NCI-H2029 treated with DMSO at 0.1 percent for 48 hours (cell line): ENCODE results near the gene DDX54.

Experiments
- DNase-seq: peaks from one replicate; lab custom pipeline; 2025; lab: John Stamatoyannopoulos, UW

DDX54 gene

GRCh38 chr12:113116875-113117274 lies 68.4 kb downstream of the DDX54 start:
- no peak for DNase-seq

GRCh38 chr12:113115455-113116126 lies 69.7 kb downstream of the DDX54 start:
- no peak for DNase-seq

DNA sequence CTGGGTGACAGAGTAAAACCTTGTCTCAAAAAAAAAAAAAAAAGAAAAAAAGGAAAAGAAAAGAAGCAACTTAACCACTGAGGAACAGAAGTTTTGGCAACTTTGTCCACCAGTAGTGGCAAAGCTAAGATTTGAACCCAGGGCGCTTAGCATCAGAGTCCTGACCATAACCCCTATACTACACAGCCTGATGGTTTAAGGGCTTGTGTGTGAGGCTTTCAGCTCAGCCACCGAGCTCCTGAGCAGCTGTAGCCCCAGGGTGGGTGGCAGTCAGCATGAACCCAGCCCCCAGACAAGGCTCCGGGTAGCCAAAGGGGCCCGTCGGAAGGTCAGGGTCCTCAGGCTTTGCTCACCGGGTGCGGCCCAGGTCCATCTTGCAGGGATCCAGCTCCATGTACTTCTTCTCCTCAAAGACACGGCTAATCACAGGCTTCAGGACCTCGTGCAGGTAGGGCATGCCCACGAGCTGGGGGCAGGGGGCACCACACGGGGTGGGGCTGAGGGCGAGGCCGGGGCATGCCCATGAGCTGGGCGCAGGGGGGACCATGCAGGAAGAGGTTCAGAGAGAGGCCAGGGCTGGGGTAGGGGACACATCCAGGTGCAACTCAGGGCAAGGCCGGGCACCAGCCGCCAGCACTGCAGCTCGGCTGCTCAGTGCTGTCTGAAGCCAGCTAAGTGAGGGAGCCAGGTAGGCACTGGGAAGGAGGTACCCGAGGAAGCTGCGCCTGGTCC lies 70.7 kb downstream of the DDX54 start:
- no peak for DNase-seq

DNA sequence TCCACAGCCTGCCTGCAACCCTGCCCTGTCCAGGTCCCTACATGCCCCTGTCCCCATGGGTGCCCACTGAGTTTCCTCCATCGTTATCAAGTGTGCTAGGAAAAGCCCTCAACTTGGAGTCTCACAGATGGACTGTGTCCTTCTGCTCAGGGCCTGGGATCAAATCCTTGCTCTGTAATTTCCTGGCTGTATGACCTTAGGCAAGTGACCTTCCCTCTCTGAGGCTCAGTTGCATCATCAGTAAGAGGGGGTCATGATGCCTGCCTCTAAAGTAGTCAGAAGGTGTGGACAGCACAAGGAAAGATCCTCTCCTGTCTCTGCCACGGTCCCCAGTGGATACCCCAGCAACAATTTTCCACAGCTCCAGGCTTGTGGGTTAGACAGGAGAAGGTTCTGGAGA lies 71.9 kb downstream of the DDX54 start:
- DNase-seq: no peak

- DNase-seq: no peak
These were observed 73.0 kb downstream of the DDX54 start for GRCh38 chr12:113112043-113112899.

DNA sequence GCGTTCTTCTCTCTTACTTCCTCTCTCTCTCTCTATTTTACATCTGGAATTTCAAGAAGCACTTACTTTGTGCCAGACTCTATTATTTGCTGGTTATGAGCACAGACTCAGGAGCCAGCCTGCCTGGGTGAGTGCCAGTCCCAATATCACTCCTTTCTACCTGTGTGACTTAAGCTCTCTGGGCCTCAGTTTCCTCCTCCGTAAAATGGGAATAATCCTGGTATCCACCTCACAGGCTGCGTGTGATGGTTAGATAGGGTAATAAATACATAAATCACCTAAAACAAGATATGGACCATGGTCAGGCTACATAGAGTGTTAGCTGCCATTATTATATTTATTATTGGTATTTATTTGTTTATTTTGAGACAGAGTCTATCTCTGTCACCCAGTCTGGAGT lies 74.0 kb downstream of the DDX54 start:
- DNase-seq: no peak

- no peak for DNase-seq
These were observed 75.2 kb downstream of the DDX54 start for GRCh38 chr12:113109872-113110599.

DNA sequence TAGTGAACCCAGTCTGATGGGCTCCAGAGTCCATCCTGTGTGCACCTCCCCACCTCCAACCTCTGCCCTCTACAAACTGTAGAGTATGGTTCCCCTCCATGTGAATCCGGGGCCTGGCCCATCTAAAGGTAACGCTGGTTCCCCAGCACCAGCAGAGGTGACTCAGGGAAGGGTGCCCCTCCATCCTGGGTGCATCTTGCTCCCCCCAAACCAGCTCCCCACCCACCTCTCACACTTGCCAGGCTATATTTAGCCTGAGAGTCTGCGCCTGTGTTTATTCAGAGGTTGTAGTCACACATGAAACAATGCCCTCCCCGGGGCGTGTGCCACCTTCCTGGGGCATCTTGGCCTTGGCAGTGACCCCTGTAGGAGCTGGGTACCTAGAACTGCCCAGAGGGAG lies 75.9 kb downstream of the DDX54 start:
- no peak for DNase-seq

DNA sequence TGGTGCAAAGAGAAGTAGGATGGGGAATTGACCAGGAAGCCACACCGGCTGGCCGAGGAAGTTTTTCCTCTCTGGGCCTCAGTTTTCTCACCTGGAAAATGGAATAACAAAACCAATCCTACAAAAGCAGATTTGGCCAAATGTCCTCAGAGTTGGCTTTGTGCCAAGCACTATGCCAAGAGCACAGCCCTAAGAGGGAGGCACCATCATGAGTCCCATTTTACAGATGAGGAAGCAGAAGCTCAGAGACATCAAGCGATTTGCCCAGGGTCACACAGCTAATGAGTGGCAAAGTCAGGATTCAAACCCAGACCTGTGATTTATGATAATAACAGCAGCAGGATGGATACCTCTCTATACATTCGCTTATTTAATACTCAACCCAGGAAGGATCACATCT lies 77.0 kb downstream of the DDX54 start:
- DNase-seq: no peak
